OCI-LY7 (cell line): ENCODE measurements around the gene RNASET2.

Source experiments
- CTCF ChIP-seq: fragments of 200-600 bp; sonication (generic); conservative IDR thresholded peaks from 2 replicates; pipeline ENCODE4 v1.5.1; 2014; ENCODE audit warnings: mild to moderate bottlenecking, antibody characterized with exemption, low read length, moderate library complexity, mixed read lengths
- EZH2phosphoT487 ChIP-seq: fragments of 200-600 bp; sonication (generic); IDR thresholded peaks from 2 replicates; pipeline ENCODE4 v1.6.1; 2018; ENCODE audit warnings: low read depth, borderline replicate concordance, mild to moderate bottlenecking, mixed run types, antibody characterized with exemption, low read length, moderate library complexity, mixed read lengths

GRCh38 chr6:166977621-166978525, 21.5 kb upstream of the RNASET2 start:
- TF ChIP-seq CTCF (no peak), EZH2phosphoT487 (no peak)
